SK-N-SH treated with all-trans-retinoic acid at 6 μM for 48 hours (cell line): ENCODE results near the gene BRINP1.

Experiments used
- ATAC-seq: fragments of 200-7000 bp; cut with Tn5 transposase; 3 replicates; pipeline ENCODE4 v1.9.1; 2020; ENCODE audit warnings: mild to moderate bottlenecking, moderate library complexity
- BACH2 ChIP-seq: fragments of 250-450 bp; sonication (Bioruptor Pico); IDR thresholded peaks from 2 replicates; pipeline ENCODE4 v1.9.0; 2021; ENCODE audit warnings: mild to moderate bottlenecking, borderline replicate concordance
- CREB5 ChIP-seq: fragments of 250-450 bp; sonication (Bioruptor Pico); IDR thresholded peaks from 2 replicates; pipeline ENCODE4 v1.5.1; 2020; ENCODE audit warnings: low read depth, mild to moderate bottlenecking, moderate library complexity
- CSDC2 ChIP-seq: fragments of 250-450 bp; sonication (Bioruptor Pico); IDR thresholded peaks from 2 replicates; pipeline ENCODE4 v1.5.0; 2020; ENCODE audit warnings: mild to moderate bottlenecking, moderate library complexity
- CSRNP3 ChIP-seq: fragments of 250-450 bp; sonication (Bioruptor Pico); IDR thresholded peaks from 2 replicates; pipeline ENCODE4 v1.5.1; 2021; ENCODE audit warnings: mild to moderate bottlenecking, moderate library complexity
- ESRRG ChIP-seq: fragments of 250-450 bp; sonication (Bioruptor Pico); IDR thresholded peaks from 2 replicates; pipeline ENCODE4 v1.6.1; 2021; ENCODE audit warnings: mild to moderate bottlenecking
- GLIS3 ChIP-seq: fragments of 250-450 bp; sonication (Bioruptor Pico); IDR thresholded peaks from 2 replicates; pipeline ENCODE4 v1.5.0; 2020; ENCODE audit warnings: mild to moderate bottlenecking, moderate library complexity
- ISL1 ChIP-seq: fragments of 250-450 bp; sonication (Bioruptor Pico); IDR thresholded peaks from 2 replicates; pipeline ENCODE4 v2.1.2; 2022; ENCODE audit warnings: mild to moderate bottlenecking, moderate library complexity
- OSR1 ChIP-seq: fragments of 250-450 bp; sonication (Bioruptor Pico); IDR thresholded peaks from 2 replicates; pipeline ENCODE4 v1.8.0; 2022; ENCODE audit warnings: moderate library complexity, mild to moderate bottlenecking, inconsistent platforms
- PATZ1 ChIP-seq: fragments of 250-450 bp; sonication (Bioruptor Pico); IDR thresholded peaks from 2 replicates; pipeline ENCODE4 v1.8.0; 2020; ENCODE audit warnings: mild to moderate bottlenecking, moderate library complexity, borderline replicate concordance
- POU6F1 ChIP-seq: fragments of 250-450 bp; sonication (Bioruptor Pico); IDR thresholded peaks from 2 replicates; pipeline ENCODE4 v1.8.0; 2021; ENCODE audit warnings: low read depth, mild to moderate bottlenecking, moderate library complexity, borderline replicate concordance
- PPARA ChIP-seq: fragments of 250-450 bp; sonication (Bioruptor Pico); IDR thresholded peaks from 2 replicates; pipeline ENCODE4 v1.5.0; 2020; ENCODE audit warnings: mild to moderate bottlenecking, borderline replicate concordance
- RARB ChIP-seq: fragments of 250-450 bp; sonication (Bioruptor Pico); IDR thresholded peaks from 2 replicates; pipeline ENCODE4 v1.8.0; 2021; ENCODE audit warnings: mild to moderate bottlenecking, moderate library complexity
- SNAI2 ChIP-seq: fragments of 250-450 bp; sonication (Bioruptor Pico); IDR thresholded peaks from 2 replicates; pipeline ENCODE4 v1.5.0; 2020; ENCODE audit warnings: mild to moderate bottlenecking, moderate library complexity
- TCF4 ChIP-seq: fragments of 250-450 bp; sonication (Bioruptor Pico); IDR thresholded peaks from 2 replicates; pipeline ENCODE4 v1.8.0; 2021; ENCODE audit warnings: mild to moderate bottlenecking, moderate library complexity, borderline replicate concordance
- TOX ChIP-seq: fragments of 250-450 bp; sonication (Bioruptor Pico); IDR thresholded peaks from 2 replicates; pipeline ENCODE4 v1.8.0; 2021; ENCODE audit warnings: mild to moderate bottlenecking, moderate library complexity, borderline replicate concordance
- TSHZ2 ChIP-seq: fragments of 250-450 bp; sonication (Bioruptor Pico); IDR thresholded peaks from 2 replicates; pipeline ENCODE4 v1.5.0; 2020; ENCODE audit warnings: mild to moderate bottlenecking, moderate library complexity
- ZC3H10 ChIP-seq: fragments of 250-450 bp; sonication (Bioruptor Pico); IDR thresholded peaks from 2 replicates; pipeline ENCODE4 v1.5.1; 2021; ENCODE audit warnings: mild to moderate bottlenecking, moderate library complexity
- ZFP3 ChIP-seq: fragments of 250-450 bp; sonication (Bioruptor Pico); IDR thresholded peaks from 2 replicates; pipeline ENCODE4 v1.5.0; 2020; ENCODE audit warnings: mild to moderate bottlenecking, moderate library complexity
- ZFP30 ChIP-seq: fragments of 450-650 bp; formaldehyde crosslinking; IDR thresholded peaks from 2 replicates; pipeline ENCODE4 v1.5.0; 2022; ENCODE audit warnings: mild to moderate bottlenecking, moderate library complexity
- ZNF565 ChIP-seq: fragments of 450-650 bp; formaldehyde crosslinking; conservative IDR thresholded peaks from 2 replicates; pipeline ENCODE4 v1.5.0; 2020; ENCODE audit warnings: low read depth, mild to moderate bottlenecking, moderate library complexity
- ZNF70 ChIP-seq: fragments of 450-650 bp; formaldehyde crosslinking; IDR thresholded peaks from 2 replicates; pipeline ENCODE4 v1.5.0; 2020; ENCODE audit warnings: mild to moderate bottlenecking, moderate library complexity
- ZNF8 ChIP-seq: fragments of 450-650 bp; formaldehyde crosslinking; IDR thresholded peaks from 2 replicates; pipeline ENCODE4 v1.5.0; 2020; ENCODE audit warnings: mild to moderate bottlenecking, moderate library complexity

The BRINP1 gene

GRCh38 chr9:119339056-119339455 lies 30.2 kb downstream of the BRINP1 start:
- no peak for ATAC-seq

GRCh38 chr9:119337573-119337972 lies 31.7 kb downstream of the BRINP1 start:
- no peak for ATAC-seq
- no peak for TF ChIP-seq ISL1 (CRISPR knock-in tag)
- no peak for TF ChIP-seq PPARA (CRISPR knock-in tag)
- no peak for TF ChIP-seq ZNF8 (CRISPR knock-in tag)
- TF ChIP-seq ZFP3 = no peak
- no peak for TF ChIP-seq TOX (CRISPR knock-in tag)
- no peak for TF ChIP-seq ZNF70 (CRISPR knock-in tag)
- TF ChIP-seq GLIS3 (CRISPR knock-in tag) = no peak
- no peak for TF ChIP-seq POU6F1 (CRISPR knock-in tag)
- TF ChIP-seq CREB5 (CRISPR knock-in tag) = no peak
- TF ChIP-seq OSR1 = no peak
- TF ChIP-seq RARB (CRISPR knock-in tag) = no peak
- no peak for TF ChIP-seq ZNF565 (CRISPR knock-in tag)
- no peak for TF ChIP-seq ZC3H10
- no peak for TF ChIP-seq ESRRG (CRISPR knock-in tag)
- TF ChIP-seq ZFP30 (CRISPR knock-in tag) = no peak
- no peak for TF ChIP-seq BACH2 (CRISPR knock-in tag)
- no peak for TF ChIP-seq TCF4 (CRISPR knock-in tag)

More at GRCh38 chr9:119339056-119339455, 30.2 kb downstream of the BRINP1 start:
- TF ChIP-seq TOX (CRISPR knock-in tag) = no peak
- TF ChIP-seq ISL1 (CRISPR knock-in tag) = no peak
- TF ChIP-seq CSDC2 (CRISPR knock-in tag) = no peak
- no peak for TF ChIP-seq ZFP30 (CRISPR knock-in tag)
- no peak for TF ChIP-seq ZC3H10
- TF ChIP-seq TCF4 (CRISPR knock-in tag) = no peak
- TF ChIP-seq SNAI2 (CRISPR knock-in tag) = no peak
- no peak for TF ChIP-seq CSRNP3 (CRISPR knock-in tag)
- no peak for TF ChIP-seq PATZ1 (CRISPR knock-in tag)
- TF ChIP-seq TSHZ2 (CRISPR knock-in tag) = no peak
- no peak for TF ChIP-seq OSR1
- TF ChIP-seq PPARA (CRISPR knock-in tag) = no peak
- TF ChIP-seq ESRRG (CRISPR knock-in tag) = no peak
- no peak for TF ChIP-seq CREB5 (CRISPR knock-in tag)
